ENCODE data around the gene CYP26B1. TPM values are rescaled to one million over a fixed set of nuclear protein-coding genes. Genes with fewer than 3 reads are reported as not detected.

The CYP26B1 gene
- total RNA-seq, 1 experiment from 2014 or later: 0.20 TPM

DNA sequence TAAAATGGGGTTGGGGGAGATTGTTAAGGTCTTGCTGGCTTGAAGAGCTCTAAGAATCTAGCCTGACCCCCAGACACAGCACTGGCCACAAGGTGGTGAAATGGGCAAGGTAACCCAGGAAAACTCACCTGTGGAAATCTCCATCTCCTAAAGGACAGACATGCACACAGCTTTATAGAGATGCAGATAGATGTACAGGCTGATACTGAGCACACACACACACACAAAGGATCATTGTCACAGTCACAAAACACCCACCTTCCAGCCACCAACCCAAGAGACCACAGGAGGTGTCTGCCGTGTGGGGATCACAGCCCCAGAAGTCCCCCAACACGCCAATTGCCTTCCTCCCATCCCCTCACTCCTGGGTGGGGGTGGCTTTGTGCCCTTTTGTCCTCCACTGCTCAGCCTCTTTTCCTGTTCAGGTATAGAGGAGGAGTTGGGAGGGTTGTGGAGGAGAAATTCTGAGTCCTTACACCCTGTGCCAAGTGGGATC, 3.2 kb upstream of the CYP26B1 start:
- peaks cover 25 to 36% of the 10 kb centered on the region in 2 experiments for H3K4me1 Mint-ChIP-seq

More for the DNA sequence above, 3.2 kb upstream of the CYP26B1 start:
- Histone ChIP-seq H4K20me1 (ENCODE audit: control insufficient read depth, insufficient read depth, insufficient read length) (peaks cover 5% of the 10 kb centered on the region), H2AFZ (ENCODE audit: low read length) (no peak overlapping the region), H3K27me3 (ENCODE audit: insufficient read depth, low read length) (peaks cover 48% of the 10 kb centered on the region), H2AK5ac (ENCODE audit: insufficient read length, low read length) (no peak overlapping the region), H3K79me1 (ENCODE audit: insufficient read depth, low read depth, low read length, poor library complexity, severe bottlenecking) (no peaks in the 10 kb centered on the region), H2BK15ac (ENCODE audit: low read depth, low read length) (no peak overlapping the region), H2BK5ac (ENCODE audit: insufficient read length, low read length) (no peak overlapping the region), H3K14ac (ENCODE audit: insufficient read depth, low read length) (no peak overlapping the region), H3K4ac (ENCODE audit: low read depth, low read length) (no peak overlapping the region), H4K8ac (replicated peaks; ENCODE audit: insufficient read length, low read depth, low read length) (no peak overlapping the region), H3K56ac (ENCODE audit: insufficient read length, low read depth, low read length) (no peak overlapping the region), H3K4me2 (ENCODE audit: insufficient read depth, insufficient read length, low read length) (no peak overlapping the region), H3T11ph (ENCODE audit: low read length) (no peak overlapping the region), H4K91ac (ENCODE audit: insufficient read length, low read depth, low read length) (no peak overlapping the region), H2BK120ac (ENCODE audit: low read depth, low read length, poor library complexity, severe bottlenecking) (no peak overlapping the region), H3K4me1 (ENCODE audit: insufficient read depth, low read length) (no peaks in the 10 kb centered on the region; the same call in 1 of the 2 replicates), H3K9me3 (ENCODE audit: control insufficient read depth, low read depth, low read length) (no peaks in the 10 kb centered on the region), H2BK12ac (ENCODE audit: insufficient read length, low read depth, low read length) (no peak overlapping the region), H3K23ac (ENCODE audit: insufficient read length, low read depth, low read length) (no peak overlapping the region), H3K27ac (ENCODE audit: insufficient read length, low read depth, low read length) (no peak overlapping the region), H3K9ac (ENCODE audit: extremely low read depth, insufficient read length, low read length) (no peak overlapping the region), H4K5ac (ENCODE audit: insufficient read length, low read depth, low read length) (no peak overlapping the region), H3K79me2 (ENCODE audit: insufficient read depth, low read length) (no peaks in the 10 kb centered on the region), H2BK20ac (ENCODE audit: low read depth, low read length, poor library complexity, severe bottlenecking) (no peak overlapping the region), H3K23me2 (ENCODE audit: insufficient read length, low read depth, low read length, poor library complexity, severe bottlenecking) (peaks cover 20% of the 10 kb centered on the region), H3K18ac (ENCODE audit: insufficient read length, low read depth, low read length) (no peak overlapping the region)
- no peaks in the 10 kb centered on the region; a peak in 1 of 7 replicates for H3K36me3 Mint-ChIP-seq (ENCODE audit: insufficient read depth in 1 of 3, low read depth in 3 of 3)
- H3K27me3 Mint-ChIP-seq (ENCODE audit: low read depth): peaks cover 88% of the 10 kb centered on the region
- H3K9me3 Mint-ChIP-seq: peaks cover 0 to 3% of the 10 kb centered on the region in 2 experiments; a peak in 2 of 5 replicates
- no peak overlapping the region for H3K27ac Mint-ChIP-seq
- no peak for DNase-seq
- no peak for TF ChIP-seq CTCF (conservative IDR thresholded peaks at IDR 0.05)
- no peak overlapping the region; a peak in 1 of 5 replicates for H3K4me3 Mint-ChIP-seq
- no CpG with 5 or more reads among the region's 2 CpGs for WGBS (ENCODE audit: extremely low coverage, insufficient read length, low lambda C conversion rate)
